GM12878 (cell line): Measurements from ENCODE around the gene PELO.

Experiments
- CREB1 ChIP-seq: IDR thresholded peaks from 2 replicates; pipeline ENCODE4 v1.6.1; 2012; ENCODE audit warnings: low read depth, mild to moderate bottlenecking, inconsistent platforms
- EP300 ChIP-seq, 2 experiments: fragments of 150-350 bp in 1 of 2; IDR thresholded peaks; 2 replicates each; pipeline ENCODE4 v1.6.1; 2011 to 2012; ENCODE audit warnings: low read depth in 2 of 2, low read length in 2 of 2, borderline replicate concordance in 1 of 2, improper control_type of control experiment in 1 of 2, inconsistent platforms in 1 of 2; ENCODE audit not compliant: control insufficient read depth in 1 of 2
- EZH2 ChIP-seq: IDR thresholded peaks from 2 replicates; pipeline ENCODE4 v1.6.1; 2012; ENCODE audit warnings: low read depth, mild to moderate bottlenecking, control low read depth, inconsistent platforms, low read length, borderline replicate concordance; ENCODE audit not compliant: control insufficient read depth
- KAT2A ChIP-seq: conservative IDR thresholded peaks from 2 replicates; pipeline ENCODE4 v1.6.1; 2011; ENCODE audit warnings: low read depth, low read length; ENCODE audit not compliant: control insufficient read depth
- MYC ChIP-seq: IDR thresholded peaks from 2 replicates; pipeline ENCODE4 v1.6.1; 2011; ENCODE audit warnings: mild to moderate bottlenecking, low read length, moderate library complexity, inconsistent platforms; ENCODE audit not compliant: insufficient read depth, insufficient replicate concordance, insufficient read length, severe bottlenecking
- SIN3A ChIP-seq: IDR thresholded peaks from 2 replicates; pipeline ENCODE4 v1.6.1; 2012; ENCODE audit warnings: low read depth, low read length, improper control_type of control experiment
- TF ChIP-seq, protein P1 (sequence below), 3 experiments: IDR thresholded peaks in 2 of 3; conservative IDR thresholded peaks in 1 of 3; 2 replicates each; pipeline ENCODE4 v1.5.1; 2011; ENCODE audit warnings: low read depth in 3 of 3, low read length in 3 of 3, mild to moderate bottlenecking in 3 of 3, control low read depth in 2 of 3, moderate library complexity in 2 of 3, inconsistent platforms in 1 of 3, mixed read lengths in 1 of 3; ENCODE audit not compliant: control insufficient read depth in 2 of 3, insufficient read depth in 1 of 3; ENCODE audit errors: extremely low read depth in 1 of 3
- TF ChIP-seq, protein P2 (sequence below): IDR thresholded peaks from 2 replicates; pipeline ENCODE4 v1.6.1; 2011; ENCODE audit warnings: mild to moderate bottlenecking, low read depth, low read length, moderate library complexity; ENCODE audit not compliant: insufficient replicate concordance

DNA sequence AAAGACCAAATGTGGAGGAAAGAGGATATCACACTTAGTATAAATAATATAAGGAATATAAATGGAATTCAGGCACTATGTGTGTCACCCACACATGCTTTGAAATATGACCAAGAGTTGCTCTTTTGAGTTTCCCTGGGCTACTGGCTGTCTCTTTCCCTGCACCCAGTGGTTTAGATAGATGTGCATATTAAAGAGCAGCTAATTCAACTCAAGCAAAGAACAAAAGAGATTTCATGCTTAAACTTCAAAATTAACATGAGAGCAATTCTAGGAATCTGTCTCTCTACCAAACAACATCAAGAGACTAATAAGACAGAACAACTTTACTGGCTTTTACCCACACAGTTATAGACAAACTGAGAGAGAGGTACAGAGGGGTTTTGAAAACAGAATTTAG, 38.0 kb upstream of the PELO start:
- TF ChIP-seq, protein P1, sequence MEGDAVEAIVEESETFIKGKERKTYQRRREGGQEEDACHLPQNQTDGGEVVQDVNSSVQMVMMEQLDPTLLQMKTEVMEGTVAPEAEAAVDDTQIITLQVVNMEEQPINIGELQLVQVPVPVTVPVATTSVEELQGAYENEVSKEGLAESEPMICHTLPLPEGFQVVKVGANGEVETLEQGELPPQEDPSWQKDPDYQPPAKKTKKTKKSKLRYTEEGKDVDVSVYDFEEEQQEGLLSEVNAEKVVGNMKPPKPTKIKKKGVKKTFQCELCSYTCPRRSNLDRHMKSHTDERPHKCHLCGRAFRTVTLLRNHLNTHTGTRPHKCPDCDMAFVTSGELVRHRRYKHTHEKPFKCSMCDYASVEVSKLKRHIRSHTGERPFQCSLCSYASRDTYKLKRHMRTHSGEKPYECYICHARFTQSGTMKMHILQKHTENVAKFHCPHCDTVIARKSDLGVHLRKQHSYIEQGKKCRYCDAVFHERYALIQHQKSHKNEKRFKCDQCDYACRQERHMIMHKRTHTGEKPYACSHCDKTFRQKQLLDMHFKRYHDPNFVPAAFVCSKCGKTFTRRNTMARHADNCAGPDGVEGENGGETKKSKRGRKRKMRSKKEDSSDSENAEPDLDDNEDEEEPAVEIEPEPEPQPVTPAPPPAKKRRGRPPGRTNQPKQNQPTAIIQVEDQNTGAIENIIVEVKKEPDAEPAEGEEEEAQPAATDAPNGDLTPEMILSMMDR (IDR thresholded peaks at IDR 0.05 in 2 of 3, conservative IDR thresholded peaks at IDR 0.05 in 1 of 3; ENCODE audit: control insufficient read depth in 2 of 3, extremely low read depth in 1 of 3, insufficient read depth in 1 of 3, low read depth in 3 of 3, low read length in 3 of 3) = no peak
- TF ChIP-seq KAT2A = no peak
- no peak for TF ChIP-seq MYC
- no peak for TF ChIP-seq SIN3A
- TF ChIP-seq, protein P2, sequence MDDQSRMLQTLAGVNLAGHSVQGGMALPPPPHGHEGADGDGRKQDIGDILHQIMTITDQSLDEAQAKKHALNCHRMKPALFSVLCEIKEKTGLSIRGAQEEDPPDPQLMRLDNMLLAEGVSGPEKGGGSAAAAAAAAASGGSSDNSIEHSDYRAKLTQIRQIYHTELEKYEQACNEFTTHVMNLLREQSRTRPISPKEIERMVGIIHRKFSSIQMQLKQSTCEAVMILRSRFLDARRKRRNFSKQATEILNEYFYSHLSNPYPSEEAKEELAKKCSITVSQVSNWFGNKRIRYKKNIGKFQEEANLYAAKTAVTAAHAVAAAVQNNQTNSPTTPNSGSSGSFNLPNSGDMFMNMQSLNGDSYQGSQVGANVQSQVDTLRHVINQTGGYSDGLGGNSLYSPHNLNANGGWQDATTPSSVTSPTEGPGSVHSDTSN = no peak
- no peak for TF ChIP-seq EZH2
- TF ChIP-seq CREB1 = no peak
- no peak for TF ChIP-seq EP300 (IDR thresholded peaks at IDR 0.05; ENCODE audit: borderline replicate concordance in 1 of 2, control insufficient read depth in 1 of 2, low read depth in 2 of 2, low read length in 2 of 2)
